ENCODE results near the gene KLHL40. TPM values are rescaled to one million over a fixed set of nuclear protein-coding genes. Genes with fewer than 3 reads are reported as not detected.

KLHL40 gene
- total and polyA plus RNA-seq, 12 donors = 0.03 to 0.54 (median 0.11) TPM; not detected in 9

- Histone ChIP-seq H3K4me1 (replicated peaks in 1 of 2) (no peaks in the 10 kb centered on the region), H3K36me3 (replicated peaks in 1 of 2) (no peaks in the 10 kb centered on the region), H3K9me3 (replicated peaks in 1 of 3) (no peaks in the 10 kb centered on the region), H3K27ac (no peak overlapping the region), H3K4me3 (no peak overlapping the region), H3K27me3 (no peaks in the 10 kb centered on the region)
- TF ChIP-seq POLR2A (IDR thresholded peaks at IDR 0.05) (no peak), CTCF (IDR thresholded peaks at IDR 0.05) (no peak)
- WGBS, 4 donors = 82 to 97% (median 88%) methylated on average over 4 to 11 of the region's 11 CpGs
- intact Hi-C loops (cut with DNase I) = no loop called here
- peak in 1 of 7 donors; percentile 47 for DNase-seq
Observed at GRCh38 chr3:42730294-42730693, 45.0 kb downstream of the KLHL40 start.

GRCh38 chr3:42730706-42731420 lies 45.5 kb downstream of the KLHL40 start:
- Histone ChIP-seq H3K9me3 (replicated peaks in 1 of 3) (no peaks in the 10 kb centered on the region), H3K4me3 (no peak overlapping the region), H3K27me3 (no peaks in the 10 kb centered on the region), H3K4me1 (replicated peaks in 1 of 2) (no peaks in the 10 kb centered on the region), H3K36me3 (replicated peaks in 1 of 2) (no peaks in the 10 kb centered on the region), H3K27ac (no peak overlapping the region)
- TF ChIP-seq CTCF (IDR thresholded peaks at IDR 0.05) = no peak
- no peak for TF ChIP-seq POLR2A (IDR thresholded peaks at IDR 0.05)
- no peak for DNase-seq
- intact Hi-C loops (cut with DNase I) = no loop called here
- 67 to 91% (median 87%) methylated on average over 1 to 3 of the region's 3 CpGs for WGBS, 4 donors

- DNase-seq = no peak
- WGBS, 4 donors = 86 to 96% (median 90%) methylated on average over 5 to 6 of the region's 6 CpGs
- H3K4me3 ChIP-seq = no peak overlapping the region
- H3K27ac ChIP-seq = no peak overlapping the region
- no peaks in the 10 kb centered on the region for H3K36me3 ChIP-seq (replicated peaks in 1 of 2)
- no peaks in the 10 kb centered on the region for H3K9me3 ChIP-seq (replicated peaks in 1 of 3)
- no peaks in the 10 kb centered on the region for H3K4me1 ChIP-seq (replicated peaks in 1 of 2)
- no peak for TF ChIP-seq CTCF (IDR thresholded peaks at IDR 0.05)
- no peak for TF ChIP-seq POLR2A (IDR thresholded peaks at IDR 0.05)
- intact Hi-C loops (cut with DNase I) = no loop called here
- H3K27me3 ChIP-seq = no peaks in the 10 kb centered on the region
Observed at GRCh38 chr3:42731476-42732195, 46.3 kb downstream of the KLHL40 start.

GRCh38 chr3:42732196-42732828 lies 47.0 kb downstream of the KLHL40 start:
- Histone ChIP-seq H3K36me3 (replicated peaks in 1 of 2) (no peaks in the 10 kb centered on the region), H3K27me3 (no peaks in the 10 kb centered on the region), H3K4me1 (replicated peaks in 1 of 2) (no peaks in the 10 kb centered on the region), H3K9me3 (replicated peaks in 1 of 3) (no peaks in the 10 kb centered on the region), H3K27ac (no peak overlapping the region), H3K4me3 (no peak overlapping the region)
- intact Hi-C loops (cut with DNase I) = no loop called here
- peak in 1 of 7 donors; percentile 45 for DNase-seq
- WGBS, 4 donors = 53 to 93% (median 80%) methylated on average over 2 to 4 of the region's 4 CpGs
- no peak for TF ChIP-seq POLR2A (IDR thresholded peaks at IDR 0.05)
- no peak for TF ChIP-seq CTCF (IDR thresholded peaks at IDR 0.05)
